HG02588 (cell line): ENCODE data around the gene CTAGE1.

Experiments used
- ATAC-seq: cut with Tn5 transposase; IDR thresholded peaks from one replicate; pipeline ENCODE4 v1.9.1; 2021; ENCODE audit warnings: mild to moderate bottlenecking, moderate library complexity; ENCODE audit not compliant: unreplicated experiment

The CTAGE1 gene

DNA sequence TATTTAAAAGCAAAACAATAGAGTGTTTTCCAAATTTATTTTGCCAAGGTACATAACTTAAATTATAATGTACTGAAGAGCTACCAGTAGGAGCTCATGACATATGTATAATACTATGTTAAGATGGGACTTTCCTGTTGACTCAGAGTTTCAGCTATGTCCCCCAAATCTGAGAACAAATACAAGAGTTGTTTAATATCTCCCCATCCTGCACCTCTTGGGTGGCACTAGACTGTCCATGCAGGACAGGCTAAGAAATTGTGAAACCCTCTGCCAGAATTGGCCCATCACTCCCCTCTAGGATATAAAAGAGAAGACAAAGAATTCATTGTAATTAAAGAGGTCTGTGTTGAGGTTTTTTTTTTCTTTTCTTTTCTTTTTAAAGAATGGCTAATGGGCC, 21.7 kb upstream of the CTAGE1 start:
- no peak for ATAC-seq

DNA sequence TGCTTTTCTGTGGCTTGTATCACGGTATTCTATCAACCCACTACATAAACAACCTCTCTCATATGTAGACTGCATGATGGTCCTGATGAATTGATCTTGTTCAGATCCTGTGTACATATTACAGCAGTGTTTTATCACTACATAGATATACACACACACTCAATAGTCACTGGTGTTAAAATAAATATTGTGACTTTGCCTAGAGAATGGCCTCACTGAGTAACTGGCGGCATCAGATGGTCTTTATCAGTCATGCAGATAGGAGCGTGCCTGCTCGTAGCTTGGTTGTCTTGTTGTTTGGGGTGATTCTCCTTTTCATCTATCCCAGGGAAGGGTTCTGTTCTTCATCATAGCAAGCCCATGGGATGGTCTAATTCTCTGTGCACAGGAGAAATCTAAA, 18.4 kb upstream of the CTAGE1 start:
- no peak for ATAC-seq

- no peak for ATAC-seq
Measured at GRCh38 chr18:22434973-22435608, 17.4 kb upstream of the CTAGE1 start.

GRCh38 chr18:22433956-22434355, 16.2 kb upstream of the CTAGE1 start:
- no peak for ATAC-seq

DNA sequence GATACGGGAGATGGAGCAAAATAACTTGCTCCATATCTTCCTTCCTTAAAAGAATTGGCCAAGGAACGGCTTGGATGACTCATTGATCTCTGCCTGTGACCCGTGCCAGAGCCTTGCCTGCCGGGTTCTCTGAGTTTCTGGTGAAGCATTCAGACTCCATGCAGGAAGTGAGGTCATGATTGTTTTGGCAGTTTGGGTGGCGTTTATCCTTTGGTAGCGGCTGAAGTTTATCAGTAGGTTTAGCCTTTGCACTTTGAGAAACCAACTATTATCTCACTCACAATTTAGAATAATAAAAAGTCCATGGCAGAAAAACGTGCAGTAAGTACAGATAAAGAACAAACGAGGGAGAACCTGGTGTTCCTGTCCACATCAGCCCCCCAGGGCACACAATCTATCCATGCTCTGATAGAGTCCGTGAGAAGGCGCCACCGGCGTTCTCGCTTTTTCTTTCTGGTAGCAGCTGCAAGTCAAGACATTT, 15.0 kb upstream of the CTAGE1 start:
- no peak for ATAC-seq

DNA sequence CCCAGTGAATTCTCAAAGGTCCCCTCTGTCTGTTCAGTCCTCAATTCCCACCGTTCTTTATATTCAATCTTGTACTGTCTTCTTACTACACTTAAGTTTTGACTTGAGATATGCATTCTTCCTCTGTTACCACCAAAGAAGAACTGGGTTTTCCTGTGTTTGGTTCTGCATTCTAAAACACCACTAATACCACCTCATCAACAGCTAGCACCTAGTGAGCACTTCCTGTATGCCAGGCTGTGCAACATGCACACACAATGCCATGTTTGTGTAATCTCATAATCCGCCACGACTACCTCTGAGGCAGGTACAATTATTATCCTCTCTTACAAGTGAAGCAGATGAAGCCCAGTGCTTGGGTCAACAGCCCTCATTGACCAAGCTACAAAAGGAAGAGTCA, 11.8 kb upstream of the CTAGE1 start:
- no peak for ATAC-seq

DNA sequence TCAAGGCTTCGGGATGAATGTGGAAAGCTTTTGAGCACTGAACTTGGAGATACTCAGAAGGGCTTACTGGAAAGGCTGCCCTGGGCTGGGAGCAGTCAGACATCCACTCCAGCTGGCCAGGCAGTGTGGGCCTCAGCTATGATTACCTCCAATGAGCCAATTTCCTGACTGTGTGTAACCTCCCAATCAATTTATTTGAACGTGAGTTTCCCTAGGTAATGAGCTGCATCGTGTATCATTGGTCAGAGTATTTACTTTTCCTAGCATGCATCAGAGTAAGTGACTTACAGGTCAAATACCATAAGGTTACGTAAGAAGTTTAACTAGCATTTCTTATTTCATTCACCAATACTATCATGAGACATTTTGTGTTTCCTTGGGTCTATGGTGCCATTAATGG, 11.0 kb upstream of the CTAGE1 start:
- ATAC-seq, result no peak

GRCh38 chr18:22427822-22428549, 10.3 kb upstream of the CTAGE1 start:
- ATAC-seq, result no peak

DNA sequence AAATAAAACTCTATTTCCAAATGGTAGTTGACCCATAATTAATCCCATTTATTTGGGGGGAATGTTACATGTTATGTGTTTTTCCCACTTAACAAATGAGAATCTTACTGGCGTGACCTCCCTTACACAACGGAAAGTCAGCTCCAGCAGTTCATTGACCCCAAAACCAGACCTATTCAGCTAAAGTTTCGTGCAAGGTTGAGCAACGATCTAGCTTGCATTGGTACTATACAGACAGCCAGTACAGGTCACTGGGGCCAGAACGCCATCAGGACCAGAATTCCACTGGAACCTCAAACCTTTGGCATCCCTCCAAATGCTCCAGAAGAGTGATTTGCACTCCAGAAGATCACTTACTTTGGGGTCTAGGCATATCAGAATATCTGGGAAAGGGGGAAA, 6.8 kb upstream of the CTAGE1 start:
- ATAC-seq, result no peak

DNA sequence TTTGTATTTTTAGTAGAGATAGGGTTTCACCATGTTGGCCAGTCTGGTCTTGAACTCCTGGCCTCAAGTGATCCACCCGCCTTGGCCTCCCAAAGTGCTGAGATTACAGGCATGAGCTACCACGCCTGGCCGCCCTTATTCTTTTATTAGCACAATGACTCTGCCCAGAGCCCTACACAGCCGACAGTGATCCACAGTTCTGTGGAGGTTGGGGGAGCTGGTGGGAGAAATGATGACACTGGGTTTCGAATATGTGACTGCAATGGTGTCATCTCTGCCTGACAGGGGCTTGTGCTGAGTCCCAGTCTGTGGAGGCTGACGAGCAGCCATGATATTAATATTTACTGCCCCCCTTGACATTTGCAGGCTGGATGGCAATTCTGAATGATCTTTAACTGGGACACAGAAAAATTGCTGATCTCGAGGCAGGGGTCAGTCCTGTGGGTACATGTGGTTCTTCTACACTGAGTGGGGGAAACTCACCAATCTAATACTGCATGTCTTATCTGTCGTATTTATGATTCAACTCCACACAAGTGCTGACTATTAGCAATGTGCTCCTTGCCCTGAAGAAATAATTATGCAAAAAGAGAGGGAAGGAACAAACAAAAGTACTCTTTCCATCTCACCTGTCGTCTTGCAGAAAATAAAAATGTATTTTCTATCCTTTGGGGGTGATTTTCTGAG, 6.3 kb upstream of the CTAGE1 start:
- ATAC-seq, result no peak

DNA sequence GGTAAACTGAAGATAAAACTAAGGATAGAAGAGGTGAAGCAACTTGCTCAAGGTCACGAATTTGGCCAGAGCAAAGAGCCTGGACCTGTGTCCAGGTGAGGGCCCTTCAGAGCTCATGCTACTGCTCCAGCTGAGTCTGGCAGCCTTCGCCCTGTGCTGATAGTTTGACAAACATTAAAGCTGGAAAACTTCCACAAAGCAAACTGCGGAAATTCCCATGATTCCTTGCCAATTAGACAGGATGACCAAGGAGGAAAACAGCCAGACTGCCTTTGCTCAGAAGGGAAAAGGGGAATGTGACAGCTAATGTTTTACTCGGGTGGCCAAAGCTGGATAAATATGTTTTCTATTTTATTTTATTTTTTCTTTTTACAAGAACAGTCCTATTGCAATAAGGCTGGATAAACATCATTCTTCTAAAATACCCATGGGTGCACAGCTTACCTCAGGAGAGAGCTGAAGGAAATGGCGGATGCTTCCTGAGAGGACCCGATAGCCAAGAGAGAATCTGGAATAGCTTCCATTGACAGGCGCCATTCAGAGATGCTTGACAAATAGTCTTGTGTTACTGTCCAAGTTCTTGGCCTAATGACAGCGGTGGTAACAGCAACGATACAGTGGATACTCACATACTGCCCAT, 5.3 kb upstream of the CTAGE1 start:
- no peak for ATAC-seq

GRCh38 chr18:22420652-22421051, 2.9 kb upstream of the CTAGE1 start:
- no peak for ATAC-seq

- ATAC-seq, result no peak
Measured at GRCh38 chr18:22412176-22412911, 5.4 kb downstream of the CTAGE1 start.

GRCh38 chr18:22411446-22411845, 6.3 kb downstream of the CTAGE1 start:
- no peak for ATAC-seq

DNA sequence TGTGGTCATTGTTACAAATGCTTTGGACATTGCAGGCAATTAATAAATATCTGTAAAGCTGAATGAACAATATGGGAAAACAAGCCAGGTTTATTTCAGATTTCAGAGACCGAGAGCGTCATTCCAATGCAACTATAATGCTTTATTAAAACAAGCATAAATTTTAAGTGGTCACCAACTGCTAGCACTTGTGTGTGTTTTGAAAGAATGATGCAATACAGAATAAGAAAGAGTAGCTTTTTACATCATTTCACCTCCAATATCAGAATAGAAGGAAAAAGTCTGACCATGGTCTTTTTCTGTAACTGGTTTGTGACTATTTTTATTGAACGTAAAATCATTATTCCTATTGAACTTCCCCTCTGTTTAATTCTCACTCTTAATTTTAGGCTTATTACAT, 7.6 kb downstream of the CTAGE1 start:
- ATAC-seq, result no peak

GRCh38 chr18:22409445-22409844, 8.3 kb downstream of the CTAGE1 start:
- no peak for ATAC-seq

- ATAC-seq, result no peak
Measured at GRCh38 chr18:22408059-22408458, 9.7 kb downstream of the CTAGE1 start.

DNA sequence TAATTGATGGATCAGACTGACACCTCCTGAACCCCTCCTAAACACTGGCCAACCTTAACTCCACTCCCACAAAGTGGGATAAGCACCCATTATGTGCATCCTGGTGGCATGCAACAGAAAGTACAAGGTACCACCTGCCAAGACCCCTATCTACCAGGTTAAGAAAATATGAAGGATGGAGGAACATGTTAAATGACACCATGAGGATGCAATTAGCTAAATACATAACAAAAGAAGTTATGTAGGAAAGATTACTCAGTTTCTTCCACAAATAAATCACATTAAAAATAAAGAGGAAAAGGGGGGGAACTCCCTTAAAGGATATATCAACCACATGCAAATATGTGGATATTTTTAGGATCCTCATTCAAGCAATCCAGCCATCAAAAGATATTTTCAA, 12.6 kb downstream of the CTAGE1 start:
- no peak for ATAC-seq

- no peak for ATAC-seq
Measured at GRCh38 chr18:22403950-22404349, 13.8 kb downstream of the CTAGE1 start.

- ATAC-seq, result no peak
Measured at GRCh38 chr18:22399949-22400348, 17.8 kb downstream of the CTAGE1 start.

DNA sequence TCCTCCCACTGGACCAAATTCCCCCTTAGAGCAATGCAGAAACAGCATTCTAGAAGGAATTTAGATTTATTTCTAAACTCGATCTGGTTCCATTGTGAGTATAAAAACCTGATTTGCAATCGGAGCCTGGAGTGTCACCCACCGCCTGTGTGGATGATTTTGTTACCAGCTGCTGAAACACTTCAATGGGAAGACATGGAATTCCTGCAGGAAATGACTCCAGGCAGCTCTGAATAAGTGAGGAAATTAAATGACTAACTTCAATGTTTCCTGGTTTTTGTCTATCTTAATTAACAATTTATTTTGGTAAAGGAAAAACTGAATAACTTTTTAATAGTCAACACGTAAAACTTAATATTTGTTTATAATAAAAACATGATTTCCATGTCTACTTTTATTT, 19.3 kb downstream of the CTAGE1 start:
- ATAC-seq, result no peak
